ENCODE results near the gene SCRT2. TPM values are rescaled to one million over a fixed set of nuclear protein-coding genes. Genes with fewer than 3 reads are reported as not detected.
"Not testable (repeated sequence)": the region's sequence is repeated elsewhere in the genome, so short reads cannot be mapped to it uniquely, and the experiment has no call there.

Gene SCRT2
- total RNA-seq, 2 experiments from 2014 or later, result not detected

GRCh38 chr20:697826-698225 is 22.2 kb upstream of the SCRT2 start:
- ChIA-PET POLR2A (no interaction called here), CTCF (no interaction called here)
- no peak overlapping the region for H3K4me3 Mint-ChIP-seq
- no peaks in the 10 kb centered on the region for H3K9me3 Mint-ChIP-seq (ENCODE audit: insufficient read depth)
- DNase-seq (no peak), ATAC-seq (no peak)
- H3K27ac Mint-ChIP-seq, result no peak overlapping the region
- H3K27me3 Mint-ChIP-seq (ENCODE audit: low read depth), result no peaks in the 10 kb centered on the region
- no peaks in the 10 kb centered on the region for H3K4me1 Mint-ChIP-seq (ENCODE audit: low read depth)
- no peaks in the 10 kb centered on the region for H3K36me3 Mint-ChIP-seq (ENCODE audit: low read depth)

GRCh38 chr20:695165-695866 is 19.7 kb upstream of the SCRT2 start:
- ChIA-PET POLR2A (no interaction called here), CTCF (interaction anchor here (0.9 kb wide), 1 partner anchor 13 kb away, joined by 3 read pairs; no protein-coding TSS in a partner anchor)
- no peaks in the 10 kb centered on the region for H3K9me3 Mint-ChIP-seq (ENCODE audit: insufficient read depth)
- DNase-seq (no peak), ATAC-seq (no peak)
- no peaks in the 10 kb centered on the region for H3K36me3 Mint-ChIP-seq (ENCODE audit: low read depth)
- no peaks in the 10 kb centered on the region for H3K27me3 Mint-ChIP-seq (ENCODE audit: low read depth)
- no peaks in the 10 kb centered on the region for H3K4me1 Mint-ChIP-seq (ENCODE audit: low read depth)
- no peak overlapping the region for H3K27ac Mint-ChIP-seq
- no peak overlapping the region for H3K4me3 Mint-ChIP-seq

- Mint-ChIP-seq H3K9me3 (ENCODE audit: insufficient read depth) (no peaks in the 10 kb centered on the region), H3K27me3 (ENCODE audit: low read depth) (peaks cover 1% of the 10 kb centered on the region), H3K4me3 (no peak overlapping the region), H3K27ac (no peak overlapping the region), H3K36me3 (ENCODE audit: low read depth) (no peaks in the 10 kb centered on the region), H3K4me1 (ENCODE audit: low read depth) (no peaks in the 10 kb centered on the region)
- ATAC-seq (no peak), DNase-seq (no peak)
- CTCF ChIA-PET, result no interaction called here
- POLR2A ChIA-PET, result no interaction called here
Observed at GRCh38 chr20:694496-694895, 18.9 kb upstream of the SCRT2 start.

- H3K27me3 Mint-ChIP-seq (ENCODE audit: low read depth); H3K36me3 Mint-ChIP-seq (ENCODE audit: low read depth); POLR2A ChIA-PET; DNase-seq; H3K4me3 Mint-ChIP-seq; H3K27ac Mint-ChIP-seq; ATAC-seq; H3K4me1 Mint-ChIP-seq (ENCODE audit: low read depth); H3K9me3 Mint-ChIP-seq (ENCODE audit: insufficient read depth); CTCF ChIA-PET: not testable (repeated sequence)
Observed at GRCh38 chr20:693786-694185, 18.2 kb upstream of the SCRT2 start.

- CTCF ChIA-PET, result no interaction called here
- no peaks in the 10 kb centered on the region for H3K36me3 Mint-ChIP-seq (ENCODE audit: low read depth)
Observed at GRCh38 chr20:692044-692443, 16.4 kb upstream of the SCRT2 start.

GRCh38 chr20:689947-690346 is 14.3 kb upstream of the SCRT2 start:
- Mint-ChIP-seq H3K27ac (no peak overlapping the region), H3K4me1 (ENCODE audit: low read depth) (no peaks in the 10 kb centered on the region), H3K27me3 (ENCODE audit: low read depth) (peaks cover 4% of the 10 kb centered on the region), H3K36me3 (ENCODE audit: low read depth) (no peaks in the 10 kb centered on the region), H3K9me3 (ENCODE audit: insufficient read depth) (no peaks in the 10 kb centered on the region), H3K4me3 (no peak overlapping the region)
- POLR2A ChIA-PET, result no interaction called here
- CTCF ChIA-PET, result no interaction called here
- ATAC-seq, result no peak
- no peak for DNase-seq

More at GRCh38 chr20:692044-692443, 16.4 kb upstream of the SCRT2 start:
- no peaks in the 10 kb centered on the region for H3K9me3 Mint-ChIP-seq (ENCODE audit: insufficient read depth)
- DNase-seq (no peak), ATAC-seq (no peak)
- no peaks in the 10 kb centered on the region for H3K4me1 Mint-ChIP-seq (ENCODE audit: low read depth)
- no peak overlapping the region for H3K27ac Mint-ChIP-seq
- POLR2A ChIA-PET, result no interaction called here
- H3K27me3 Mint-ChIP-seq (ENCODE audit: low read depth), result peaks cover 4% of the 10 kb centered on the region
- H3K4me3 Mint-ChIP-seq, result no peak overlapping the region

- H3K36me3 Mint-ChIP-seq (ENCODE audit: low read depth), result no peaks in the 10 kb centered on the region
- H3K4me1 Mint-ChIP-seq (ENCODE audit: low read depth), result no peaks in the 10 kb centered on the region
- no peak overlapping the region for H3K27ac Mint-ChIP-seq
- no peak for DNase-seq
- CTCF ChIA-PET, result no interaction called here
- H3K27me3 Mint-ChIP-seq (ENCODE audit: low read depth), result peaks cover 4% of the 10 kb centered on the region
- H3K4me3 Mint-ChIP-seq, result no peak overlapping the region
- no peaks in the 10 kb centered on the region for H3K9me3 Mint-ChIP-seq (ENCODE audit: insufficient read depth)
- no peak for ATAC-seq
- POLR2A ChIA-PET, result no interaction called here
Observed at GRCh38 chr20:689348-689747, 13.7 kb upstream of the SCRT2 start.

GRCh38 chr20:688809-689212 is 13.2 kb upstream of the SCRT2 start:
- Mint-ChIP-seq H3K9me3 (ENCODE audit: insufficient read depth) (no peaks in the 10 kb centered on the region), H3K36me3 (ENCODE audit: low read depth) (no peaks in the 10 kb centered on the region), H3K4me3 (no peak overlapping the region), H3K4me1 (ENCODE audit: low read depth) (no peaks in the 10 kb centered on the region), H3K27me3 (ENCODE audit: low read depth) (peaks cover 4% of the 10 kb centered on the region), H3K27ac (no peak overlapping the region)
- ChIA-PET POLR2A (no interaction called here), CTCF (no interaction called here)
- DNase-seq, result no peak
- no peak for ATAC-seq

GRCh38 chr20:687468-688203 is 12.0 kb upstream of the SCRT2 start:
- H3K4me1 Mint-ChIP-seq (ENCODE audit: low read depth), result no peaks in the 10 kb centered on the region
- ChIA-PET POLR2A (no interaction called here), CTCF (interaction anchor here (1.3 kb wide), 1 partner anchor 20 kb away, joined by 3 read pairs; no protein-coding TSS in a partner anchor)
- no peaks in the 10 kb centered on the region for H3K36me3 Mint-ChIP-seq (ENCODE audit: low read depth)
- DNase-seq, result no peak
- H3K27me3 Mint-ChIP-seq (ENCODE audit: low read depth), result peaks cover 4% of the 10 kb centered on the region
- no peak for ATAC-seq
- no peaks in the 10 kb centered on the region for H3K9me3 Mint-ChIP-seq (ENCODE audit: insufficient read depth)
- no peak overlapping the region for H3K4me3 Mint-ChIP-seq
- H3K27ac Mint-ChIP-seq, result no peak overlapping the region

- H3K4me3 Mint-ChIP-seq, result no peak overlapping the region
- peaks cover 4% of the 10 kb centered on the region for H3K27me3 Mint-ChIP-seq (ENCODE audit: low read depth)
- no peak for DNase-seq
- no peaks in the 10 kb centered on the region for H3K36me3 Mint-ChIP-seq (ENCODE audit: low read depth)
- ChIA-PET POLR2A (no interaction called here), CTCF (interaction anchor here (1.0 to 1.3 kb wide), 2 partner anchors 11 to 18 kb away, joined by 3 to 4 read pairs; no protein-coding TSS in a partner anchor)
- H3K4me1 Mint-ChIP-seq (ENCODE audit: low read depth), result no peaks in the 10 kb centered on the region
- H3K9me3 Mint-ChIP-seq (ENCODE audit: insufficient read depth), result no peaks in the 10 kb centered on the region
- H3K27ac Mint-ChIP-seq, result no peak overlapping the region
- no peak for ATAC-seq
Observed at GRCh38 chr20:684676-685319, 9.2 kb upstream of the SCRT2 start.

GRCh38 chr20:682123-682522 is 6.5 kb upstream of the SCRT2 start:
- ChIA-PET CTCF (no interaction called here), POLR2A (no interaction called here)
- Mint-ChIP-seq H3K4me1 (ENCODE audit: low read depth) (no peaks in the 10 kb centered on the region), H3K4me3 (no peak overlapping the region), H3K27me3 (ENCODE audit: low read depth) (peaks cover 17% of the 10 kb centered on the region), H3K36me3 (ENCODE audit: low read depth) (no peaks in the 10 kb centered on the region), H3K9me3 (ENCODE audit: insufficient read depth) (no peaks in the 10 kb centered on the region), H3K27ac (no peak overlapping the region)
- no peak for ATAC-seq
- no peak for DNase-seq

- no peak for ATAC-seq
Observed at GRCh38 chr20:680638-681187, 5.1 kb upstream of the SCRT2 start.

More at GRCh38 chr20:680638-681187, 5.1 kb upstream of the SCRT2 start:
- no peak overlapping the region for H3K4me3 Mint-ChIP-seq
- ChIA-PET POLR2A (no interaction called here), CTCF (no interaction called here)
- H3K27me3 Mint-ChIP-seq (ENCODE audit: low read depth), result peaks cover 25% of the 10 kb centered on the region
- no peak for DNase-seq
- no peaks in the 10 kb centered on the region for H3K9me3 Mint-ChIP-seq (ENCODE audit: insufficient read depth)
- peaks cover 2% of the 10 kb centered on the region for H3K4me1 Mint-ChIP-seq (ENCODE audit: low read depth)
- no peaks in the 10 kb centered on the region for H3K36me3 Mint-ChIP-seq (ENCODE audit: low read depth)
- no peak overlapping the region for H3K27ac Mint-ChIP-seq

Data from activated CD8-positive, alpha-beta T cell treated with anti-CD3 and anti-CD28 coated beads, Interleukin-2, amount 10 ng/mL, durations not matched to agents 7 days and 5 days (primary cell).